Nephron progenitor cell (in vitro differentiated cells): ENCODE results near the gene SEMA6D.
A peak's percentile ranks its signal among the peaks of the same experiment; 100 is the strongest.

Source experiments
- DNase-seq: peaks from one replicate; pipeline ENCODE4 v3.0.0; 2021
- H3K27ac Mint-ChIP-seq: 2 replicates; pipeline ENCODE4 v1.8.0; 2021; ENCODE audit warnings: mild to moderate bottlenecking, moderate library complexity, mixed read lengths
- H3K27me3 Mint-ChIP-seq: 2 replicates; pipeline ENCODE4 v1.8.0; 2021; ENCODE audit warnings: mild to moderate bottlenecking, low read depth, mixed read lengths; ENCODE audit not compliant: poor library complexity
- H3K36me3 Mint-ChIP-seq: 2 replicates; pipeline ENCODE4 v1.8.0; 2021; ENCODE audit warnings: low read depth, mixed read lengths
- H3K4me1 Mint-ChIP-seq: 2 replicates; pipeline ENCODE4 v1.8.0; 2021; ENCODE audit warnings: mixed read lengths
- H3K4me3 Mint-ChIP-seq: 2 replicates; pipeline ENCODE4 v1.8.0; 2021; ENCODE audit warnings: mild to moderate bottlenecking, moderate library complexity, mixed read lengths
- H3K9me3 Mint-ChIP-seq: 2 replicates; pipeline ENCODE4 v1.8.0; 2021; ENCODE audit warnings: mild to moderate bottlenecking, moderate library complexity, mixed read lengths
- TF ChIP-seq, protein P1 (sequence below): fragments of 200-600 bp; sonication (generic); IDR thresholded peaks from 2 replicates; pipeline ENCODE4 v1.5.0; 2021; ENCODE audit warnings: antibody characterized with exemption

SEMA6D gene

GRCh38 chr15:47811172-47811571, 93.9 kb downstream of the SEMA6D start:
- TF ChIP-seq, protein P1, sequence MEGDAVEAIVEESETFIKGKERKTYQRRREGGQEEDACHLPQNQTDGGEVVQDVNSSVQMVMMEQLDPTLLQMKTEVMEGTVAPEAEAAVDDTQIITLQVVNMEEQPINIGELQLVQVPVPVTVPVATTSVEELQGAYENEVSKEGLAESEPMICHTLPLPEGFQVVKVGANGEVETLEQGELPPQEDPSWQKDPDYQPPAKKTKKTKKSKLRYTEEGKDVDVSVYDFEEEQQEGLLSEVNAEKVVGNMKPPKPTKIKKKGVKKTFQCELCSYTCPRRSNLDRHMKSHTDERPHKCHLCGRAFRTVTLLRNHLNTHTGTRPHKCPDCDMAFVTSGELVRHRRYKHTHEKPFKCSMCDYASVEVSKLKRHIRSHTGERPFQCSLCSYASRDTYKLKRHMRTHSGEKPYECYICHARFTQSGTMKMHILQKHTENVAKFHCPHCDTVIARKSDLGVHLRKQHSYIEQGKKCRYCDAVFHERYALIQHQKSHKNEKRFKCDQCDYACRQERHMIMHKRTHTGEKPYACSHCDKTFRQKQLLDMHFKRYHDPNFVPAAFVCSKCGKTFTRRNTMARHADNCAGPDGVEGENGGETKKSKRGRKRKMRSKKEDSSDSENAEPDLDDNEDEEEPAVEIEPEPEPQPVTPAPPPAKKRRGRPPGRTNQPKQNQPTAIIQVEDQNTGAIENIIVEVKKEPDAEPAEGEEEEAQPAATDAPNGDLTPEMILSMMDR: no peak
- Mint-ChIP-seq H3K27me3 (peaks cover 4% of the 10 kb centered on the region), H3K9me3 (no peaks in the 10 kb centered on the region), H3K4me3 (no peak overlapping the region), H3K27ac (no peak overlapping the region), H3K36me3 (no peaks in the 10 kb centered on the region), H3K4me1 (peaks cover 31% of the 10 kb centered on the region)
- no peak for DNase-seq

- DNase-seq: no peak
- H3K27me3 Mint-ChIP-seq: peaks cover 4% of the 10 kb centered on the region
Measured at GRCh38 chr15:47812470-47812999, 95.2 kb downstream of the SEMA6D start.

DNA sequence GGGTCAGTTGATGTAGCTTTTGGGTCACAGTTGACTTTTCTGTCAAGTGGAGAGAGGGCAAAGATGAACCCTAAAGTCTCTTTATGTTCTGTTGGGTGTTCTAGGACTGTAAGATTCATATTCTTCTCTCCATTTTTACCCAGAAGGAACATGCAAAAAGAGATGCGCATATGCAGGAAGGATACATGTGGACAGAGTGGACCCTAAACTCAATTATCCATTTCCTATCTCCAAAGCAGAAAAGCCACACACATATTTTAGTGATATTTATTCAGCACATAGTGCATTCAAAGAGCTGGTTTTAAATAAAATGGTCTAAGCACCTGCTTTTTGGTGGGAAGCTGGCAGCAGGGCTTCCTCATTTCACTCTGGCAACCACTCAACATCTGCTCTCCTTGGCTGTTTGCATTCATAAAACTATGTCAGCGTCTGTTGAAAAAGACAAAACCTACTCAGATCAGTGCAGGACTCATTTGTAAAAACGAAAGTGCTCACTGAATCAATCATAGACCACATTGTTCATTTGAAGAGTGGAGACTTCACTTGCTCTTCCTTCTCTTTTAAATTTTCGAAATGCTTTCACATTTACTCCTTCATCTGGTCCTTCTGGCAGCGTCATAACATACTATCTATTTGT, 96.6 kb downstream of the SEMA6D start:
- Mint-ChIP-seq H3K9me3 (no peaks in the 10 kb centered on the region), H3K4me1 (peaks cover 47% of the 10 kb centered on the region), H3K36me3 (no peaks in the 10 kb centered on the region), H3K27me3 (peaks cover 4% of the 10 kb centered on the region), H3K27ac (no peak overlapping the region), H3K4me3 (no peak overlapping the region)
- TF ChIP-seq, protein P1: no peak
- no peak for DNase-seq

More at GRCh38 chr15:47812470-47812999, 95.2 kb downstream of the SEMA6D start:
- Mint-ChIP-seq H3K9me3 (no peaks in the 10 kb centered on the region), H3K4me3 (no peak overlapping the region), H3K4me1 (peaks cover 34% of the 10 kb centered on the region), H3K27ac (no peak overlapping the region), H3K36me3 (no peaks in the 10 kb centered on the region)
- TF ChIP-seq, protein P1: no peak

- Mint-ChIP-seq H3K36me3 (no peaks in the 10 kb centered on the region), H3K4me1 (peaks cover 55% of the 10 kb centered on the region), H3K27me3 (peaks cover 4% of the 10 kb centered on the region), H3K27ac (no peak overlapping the region), H3K4me3 (no peak overlapping the region), H3K9me3 (no peaks in the 10 kb centered on the region)
- TF ChIP-seq, protein P1: no peak
- DNase-seq: no peak
Measured at GRCh38 chr15:47814620-47815019, 97.3 kb downstream of the SEMA6D start.

DNA sequence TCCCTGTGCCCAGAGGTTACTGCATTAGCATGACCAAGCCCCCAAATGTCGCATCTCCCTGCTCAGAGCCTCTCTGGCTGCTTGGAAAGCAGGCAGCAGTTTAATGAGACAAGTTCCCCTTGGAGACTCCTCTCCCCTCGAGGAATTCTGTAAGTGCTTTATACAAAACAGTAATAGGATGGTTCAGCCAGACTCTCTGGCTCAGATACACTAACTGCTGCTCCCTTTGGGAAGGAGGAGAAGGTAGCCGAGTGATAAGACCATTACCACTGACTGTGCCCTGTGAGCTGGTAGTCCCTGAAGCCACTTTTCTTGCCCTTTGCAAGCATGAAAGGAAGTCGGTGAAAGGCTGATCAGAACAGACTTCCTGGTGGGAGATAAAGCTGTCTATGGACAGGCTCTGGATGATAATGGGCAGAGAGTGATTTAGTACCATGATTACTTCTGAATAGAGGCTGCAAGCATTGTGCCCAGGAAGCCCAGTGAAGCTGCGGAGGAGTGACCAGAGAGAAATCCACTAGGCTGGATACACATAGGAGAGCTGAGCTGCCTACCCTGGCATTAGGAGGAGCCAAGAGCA, 100.8 kb downstream of the SEMA6D start:
- Mint-ChIP-seq H3K27ac (peak overlapping the region; percentile 94), H3K4me3 (no peak overlapping the region), H3K27me3 (no peaks in the 10 kb centered on the region), H3K9me3 (no peaks in the 10 kb centered on the region), H3K4me1 (peaks cover 61% of the 10 kb centered on the region), H3K36me3 (no peaks in the 10 kb centered on the region)
- DNase-seq: peak; percentile 6
- TF ChIP-seq, protein P1: no peak
